GM23338 (cell line): ENCODE data around the gene UBL3. TPM values are rescaled to one million over a fixed set of nuclear protein-coding genes. Genes with fewer than 3 reads are reported as not detected.

Experiments used
- ATAC-seq: fragments of 200-7000 bp; cut with Tn5 transposase; 3 replicates; pipeline ENCODE4 v1.9.1; 2020
- DNase-seq: peaks from one replicate; pipeline ENCODE4 v3.0.0-alpha.2; 2015; ENCODE audit warnings: low spot score
- H2AFZ ChIP-seq: fragments of 200-600 bp; sonication (generic); 2 replicates; pipeline ENCODE4 v1.8.0; 2016; ENCODE audit warnings: antibody characterized with exemption, mild to moderate bottlenecking, moderate library complexity
- H3F3A ChIP-seq: fragments of 200-600 bp; sonication (generic); replicated peaks from 2 replicates; pipeline ENCODE4 v1.8.0; 2017; ENCODE audit warnings: antibody characterized with exemption, mixed run types, low read depth
- H3K27ac ChIP-seq: fragments of 200-600 bp; sonication (generic); 2 replicates; pipeline ENCODE4 v1.6.1; 2016; ENCODE audit warnings: low read depth
- H3K27me3 ChIP-seq: fragments of 200-600 bp; sonication (generic); 2 replicates; pipeline ENCODE4 v1.8.0; 2016; ENCODE audit warnings: mild to moderate bottlenecking, mixed run types, moderate library complexity; ENCODE audit not compliant: insufficient read depth
- H3K36me3 ChIP-seq: fragments of 200-600 bp; sonication (generic); 2 replicates; pipeline ENCODE4 v1.8.0; 2016; ENCODE audit warnings: mild to moderate bottlenecking; ENCODE audit not compliant: insufficient read depth
- H3K4me1 ChIP-seq: fragments of 200-600 bp; sonication (generic); 2 replicates; pipeline ENCODE4 v1.8.0; 2016; ENCODE audit warnings: mild to moderate bottlenecking, moderate library complexity; ENCODE audit not compliant: insufficient read depth
- H3K4me2 ChIP-seq: fragments of 200-600 bp; sonication (generic); 2 replicates; pipeline ENCODE4 v1.7.1; 2017; ENCODE audit warnings: mixed run types
- H3K4me3 ChIP-seq: fragments of 200-600 bp; sonication (generic); 2 replicates; pipeline ENCODE4 v1.6.1; 2016; ENCODE audit warnings: mixed run types
- H3K79me2 ChIP-seq: fragments of 200-600 bp; sonication (generic); replicated peaks from 2 replicates; pipeline ENCODE4 v1.8.0; 2017; ENCODE audit warnings: mild to moderate bottlenecking; ENCODE audit not compliant: insufficient read depth
- H3K9me2 ChIP-seq: fragments of 200-600 bp; sonication (generic); 2 replicates; pipeline ENCODE4 v1.8.0; 2017; ENCODE audit not compliant: insufficient read depth
- H4K20me1 ChIP-seq: fragments of 200-600 bp; sonication (generic); replicated peaks from 2 replicates; pipeline ENCODE4 v1.8.0; 2017; ENCODE audit warnings: mild to moderate bottlenecking; ENCODE audit not compliant: insufficient read depth
- H3K27ac Mint-ChIP-seq: 2 replicates; pipeline ENCODE4 v1.8.0; 2020; ENCODE audit warnings: inconsistent platforms, mild to moderate bottlenecking, moderate library complexity, mixed read lengths
- H3K27me3 Mint-ChIP-seq: 3 replicates; pipeline ENCODE4 v1.8.0; 2022; ENCODE audit warnings: low read depth, mild to moderate bottlenecking, moderate library complexity, mixed read lengths, inconsistent platforms; ENCODE audit not compliant: insufficient read depth, poor library complexity
- H3K36me3 Mint-ChIP-seq: 3 replicates; pipeline ENCODE4 v1.8.0; 2021; ENCODE audit warnings: low read depth, mild to moderate bottlenecking, inconsistent platforms, moderate library complexity, mixed read lengths
- H3K4me1 Mint-ChIP-seq: 3 replicates; pipeline ENCODE4 v1.8.0; 2020; ENCODE audit warnings: mild to moderate bottlenecking, inconsistent platforms, mixed read lengths
- H3K4me3 Mint-ChIP-seq: 3 replicates; pipeline ENCODE4 v1.8.0; 2021; ENCODE audit warnings: moderate library complexity, mild to moderate bottlenecking, inconsistent platforms, mixed read lengths
- H3K9me3 Mint-ChIP-seq: 3 replicates; pipeline ENCODE4 v1.8.0; 2020; ENCODE audit warnings: moderate library complexity, mild to moderate bottlenecking, inconsistent platforms, mixed read lengths
- CREB1 ChIP-seq: fragments of 250-450 bp; sonication (Bioruptor Pico); IDR thresholded peaks from 2 replicates; pipeline ENCODE4 v1.5.0; 2020; ENCODE audit warnings: low read depth, mild to moderate bottlenecking, moderate library complexity
- EZH2 ChIP-seq: fragments of 200-600 bp; sonication (generic); IDR thresholded peaks from one replicate; pipeline ENCODE4 v1.8.0; 2017; ENCODE audit warnings: antibody characterized with exemption, mild to moderate bottlenecking, low read depth; ENCODE audit not compliant: unreplicated experiment
- EZH2phosphoT487 ChIP-seq: fragments of 200-600 bp; sonication (generic); IDR thresholded peaks from one replicate; pipeline ENCODE4 v1.8.1; 2018; ENCODE audit warnings: antibody characterized with exemption; ENCODE audit not compliant: unreplicated experiment
- JUNB ChIP-seq: IDR thresholded peaks from one replicate; pipeline ENCODE4 v1.6.1; 2016; ENCODE audit warnings: antibody characterized with exemption; ENCODE audit not compliant: unreplicated experiment
- NANOG ChIP-seq: IDR thresholded peaks from 2 replicates; pipeline ENCODE4 v1.6.1; 2016; ENCODE audit warnings: antibody characterized with exemption, borderline replicate concordance
- POLR2AphosphoS5 ChIP-seq: IDR thresholded peaks from 2 replicates; pipeline ENCODE4 v1.6.1; 2016; ENCODE audit warnings: antibody characterized with exemption, low read depth
- STAT1 ChIP-seq: IDR thresholded peaks from one replicate; pipeline ENCODE4 v1.6.1; 2016; ENCODE audit warnings: antibody characterized with exemption; ENCODE audit not compliant: unreplicated experiment
- ZNF114 ChIP-seq: fragments of 250-450 bp; sonication (Bioruptor Pico); IDR thresholded peaks from 2 replicates; pipeline ENCODE4 v1.5.0; 2020; ENCODE audit warnings: mild to moderate bottlenecking, moderate library complexity
- ZNF331 ChIP-seq: fragments of 250-450 bp; sonication (Bioruptor Pico); IDR thresholded peaks from 2 replicates; pipeline ENCODE4 v1.5.0; 2020; ENCODE audit warnings: low read depth, mild to moderate bottlenecking, moderate library complexity
- polyA plus RNA-seq: library from polyadenylated mRNA; unstranded; fragments of >200 nt; fragmentation: Nextera tagmentation; extraction: Ambion mirVana; gene quantifications from 2 replicates; pipeline ENCODE4 v1.2.1, GENCODE V29; 2016
- total RNA-seq: library from RNA; depleted of rRNA; stranded (reverse); fragments of >200 nt; shearing (Covaris generic); gene quantifications from 2 replicates; pipeline ENCODE4 v1.2.3, GENCODE V29; 2014
- TF ChIP-seq, protein P1 (sequence below): IDR thresholded peaks from 2 replicates; pipeline ENCODE4 v1.6.1; 2016; ENCODE audit warnings: antibody characterized with exemption
- TF ChIP-seq, protein P2 (sequence below): fragments of 250-450 bp; sonication (Bioruptor Pico); IDR thresholded peaks from 2 replicates; pipeline ENCODE4 v1.5.0; 2020; ENCODE audit warnings: mild to moderate bottlenecking, moderate library complexity
- TF ChIP-seq, protein P3 (sequence below): IDR thresholded peaks from one replicate; pipeline ENCODE4 v1.6.1; 2018; ENCODE audit warnings: antibody characterized with exemption; ENCODE audit not compliant: unreplicated experiment
- TF ChIP-seq, protein P4 (sequence below), 2 experiments: fragments of 200-600 bp in 1 of 2; sonication (generic) in 1 of 2; conservative IDR thresholded peaks; 2 replicates each; pipeline versions ENCODE4 v1.5.1 to v1.6.1; 2016 to 2017; ENCODE audit warnings: antibody characterized with exemption in 2 of 2, low read depth in 2 of 2, mild to moderate bottlenecking in 2 of 2, moderate library complexity in 1 of 2

UBL3 gene
- total and polyA plus RNA-seq, 2 experiments from 2014 or later, result 9.7 to 21.1 TPM

DNA sequence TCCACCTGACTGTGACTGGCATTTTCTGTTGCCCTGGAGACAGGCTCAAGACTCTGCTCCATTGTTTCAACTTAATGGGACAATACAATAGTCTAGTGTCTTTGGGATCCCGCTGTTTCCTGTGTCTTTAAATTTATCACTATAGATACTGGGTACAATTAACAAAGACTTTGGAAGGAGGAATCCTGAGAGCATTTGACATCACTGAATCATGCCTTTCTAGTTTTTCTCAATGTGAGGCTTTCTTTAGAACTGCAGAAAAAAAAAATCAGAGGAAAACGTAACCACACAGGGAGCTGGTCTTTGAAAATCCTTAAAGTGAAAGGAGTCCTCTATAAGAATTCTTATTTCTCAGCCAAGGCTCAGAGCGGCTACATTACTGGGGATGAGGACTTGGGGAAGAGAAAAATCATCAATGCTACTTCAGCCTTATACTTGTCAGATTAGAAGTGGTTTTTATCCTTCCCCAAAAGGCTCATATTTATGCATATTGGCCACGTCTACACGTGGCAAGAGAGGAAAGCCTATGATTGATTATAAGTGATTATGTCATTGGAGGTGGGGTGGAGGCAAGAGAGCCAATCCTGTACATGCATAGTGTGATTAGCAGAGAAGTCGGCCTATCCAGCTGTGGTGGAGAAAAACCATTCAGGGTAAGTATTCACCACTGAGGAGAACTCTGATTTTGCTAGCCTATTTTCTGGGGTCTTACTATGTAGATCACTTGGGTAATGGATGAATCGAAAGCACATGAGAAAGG lies 34.4 kb upstream of the UBL3 start:
- no peak overlapping the region; the same call in 2 of the 3 replicates for H3K4me3 Mint-ChIP-seq
- no peaks in the 10 kb centered on the region for H3K9me3 Mint-ChIP-seq
- Histone ChIP-seq H3K27ac (no peak overlapping the region), H2AFZ (no peak overlapping the region), H4K20me1 (no peaks in the 10 kb centered on the region), H3K36me3 (no peaks in the 10 kb centered on the region), H3K4me3 (no peak overlapping the region), H3K4me1 (peaks cover 29% of the 10 kb centered on the region; the same call in 1 of the 2 replicates), H3K27me3 (no peaks in the 10 kb centered on the region), H3K9me2 (no peaks in the 10 kb centered on the region), H3K79me2 (no peaks in the 10 kb centered on the region), H3K4me2 (peak overlapping the region; percentile 25; the same call in 1 of the 2 replicates), H3F3A (no peaks in the 10 kb centered on the region)
- peak overlapping the region; percentile 46; the same call in 1 of the 2 replicates for H3K27ac Mint-ChIP-seq
- DNase-seq, result peak; percentile 75
- peaks cover 49% of the 10 kb centered on the region for H3K4me1 Mint-ChIP-seq
- H3K27me3 Mint-ChIP-seq, result peaks cover 6% of the 10 kb centered on the region
- peak; percentile 80 for ATAC-seq
- H3K36me3 Mint-ChIP-seq, result no peaks in the 10 kb centered on the region
- TF ChIP-seq, protein P1, sequence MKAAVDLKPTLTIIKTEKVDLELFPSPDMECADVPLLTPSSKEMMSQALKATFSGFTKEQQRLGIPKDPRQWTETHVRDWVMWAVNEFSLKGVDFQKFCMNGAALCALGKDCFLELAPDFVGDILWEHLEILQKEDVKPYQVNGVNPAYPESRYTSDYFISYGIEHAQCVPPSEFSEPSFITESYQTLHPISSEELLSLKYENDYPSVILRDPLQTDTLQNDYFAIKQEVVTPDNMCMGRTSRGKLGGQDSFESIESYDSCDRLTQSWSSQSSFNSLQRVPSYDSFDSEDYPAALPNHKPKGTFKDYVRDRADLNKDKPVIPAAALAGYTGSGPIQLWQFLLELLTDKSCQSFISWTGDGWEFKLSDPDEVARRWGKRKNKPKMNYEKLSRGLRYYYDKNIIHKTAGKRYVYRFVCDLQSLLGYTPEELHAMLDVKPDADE, result no peak
- TF ChIP-seq JUNB (no peak), STAT1 (no peak), ZNF114 (CRISPR knock-in tag) (no peak), CREB1 (CRISPR knock-in tag) (no peak), POLR2AphosphoS5 (no peak), NANOG (no peak), ZNF331 (CRISPR knock-in tag) (no peak), EZH2 (no peak), EZH2phosphoT487 (no peak)
- TF ChIP-seq, protein P2, sequence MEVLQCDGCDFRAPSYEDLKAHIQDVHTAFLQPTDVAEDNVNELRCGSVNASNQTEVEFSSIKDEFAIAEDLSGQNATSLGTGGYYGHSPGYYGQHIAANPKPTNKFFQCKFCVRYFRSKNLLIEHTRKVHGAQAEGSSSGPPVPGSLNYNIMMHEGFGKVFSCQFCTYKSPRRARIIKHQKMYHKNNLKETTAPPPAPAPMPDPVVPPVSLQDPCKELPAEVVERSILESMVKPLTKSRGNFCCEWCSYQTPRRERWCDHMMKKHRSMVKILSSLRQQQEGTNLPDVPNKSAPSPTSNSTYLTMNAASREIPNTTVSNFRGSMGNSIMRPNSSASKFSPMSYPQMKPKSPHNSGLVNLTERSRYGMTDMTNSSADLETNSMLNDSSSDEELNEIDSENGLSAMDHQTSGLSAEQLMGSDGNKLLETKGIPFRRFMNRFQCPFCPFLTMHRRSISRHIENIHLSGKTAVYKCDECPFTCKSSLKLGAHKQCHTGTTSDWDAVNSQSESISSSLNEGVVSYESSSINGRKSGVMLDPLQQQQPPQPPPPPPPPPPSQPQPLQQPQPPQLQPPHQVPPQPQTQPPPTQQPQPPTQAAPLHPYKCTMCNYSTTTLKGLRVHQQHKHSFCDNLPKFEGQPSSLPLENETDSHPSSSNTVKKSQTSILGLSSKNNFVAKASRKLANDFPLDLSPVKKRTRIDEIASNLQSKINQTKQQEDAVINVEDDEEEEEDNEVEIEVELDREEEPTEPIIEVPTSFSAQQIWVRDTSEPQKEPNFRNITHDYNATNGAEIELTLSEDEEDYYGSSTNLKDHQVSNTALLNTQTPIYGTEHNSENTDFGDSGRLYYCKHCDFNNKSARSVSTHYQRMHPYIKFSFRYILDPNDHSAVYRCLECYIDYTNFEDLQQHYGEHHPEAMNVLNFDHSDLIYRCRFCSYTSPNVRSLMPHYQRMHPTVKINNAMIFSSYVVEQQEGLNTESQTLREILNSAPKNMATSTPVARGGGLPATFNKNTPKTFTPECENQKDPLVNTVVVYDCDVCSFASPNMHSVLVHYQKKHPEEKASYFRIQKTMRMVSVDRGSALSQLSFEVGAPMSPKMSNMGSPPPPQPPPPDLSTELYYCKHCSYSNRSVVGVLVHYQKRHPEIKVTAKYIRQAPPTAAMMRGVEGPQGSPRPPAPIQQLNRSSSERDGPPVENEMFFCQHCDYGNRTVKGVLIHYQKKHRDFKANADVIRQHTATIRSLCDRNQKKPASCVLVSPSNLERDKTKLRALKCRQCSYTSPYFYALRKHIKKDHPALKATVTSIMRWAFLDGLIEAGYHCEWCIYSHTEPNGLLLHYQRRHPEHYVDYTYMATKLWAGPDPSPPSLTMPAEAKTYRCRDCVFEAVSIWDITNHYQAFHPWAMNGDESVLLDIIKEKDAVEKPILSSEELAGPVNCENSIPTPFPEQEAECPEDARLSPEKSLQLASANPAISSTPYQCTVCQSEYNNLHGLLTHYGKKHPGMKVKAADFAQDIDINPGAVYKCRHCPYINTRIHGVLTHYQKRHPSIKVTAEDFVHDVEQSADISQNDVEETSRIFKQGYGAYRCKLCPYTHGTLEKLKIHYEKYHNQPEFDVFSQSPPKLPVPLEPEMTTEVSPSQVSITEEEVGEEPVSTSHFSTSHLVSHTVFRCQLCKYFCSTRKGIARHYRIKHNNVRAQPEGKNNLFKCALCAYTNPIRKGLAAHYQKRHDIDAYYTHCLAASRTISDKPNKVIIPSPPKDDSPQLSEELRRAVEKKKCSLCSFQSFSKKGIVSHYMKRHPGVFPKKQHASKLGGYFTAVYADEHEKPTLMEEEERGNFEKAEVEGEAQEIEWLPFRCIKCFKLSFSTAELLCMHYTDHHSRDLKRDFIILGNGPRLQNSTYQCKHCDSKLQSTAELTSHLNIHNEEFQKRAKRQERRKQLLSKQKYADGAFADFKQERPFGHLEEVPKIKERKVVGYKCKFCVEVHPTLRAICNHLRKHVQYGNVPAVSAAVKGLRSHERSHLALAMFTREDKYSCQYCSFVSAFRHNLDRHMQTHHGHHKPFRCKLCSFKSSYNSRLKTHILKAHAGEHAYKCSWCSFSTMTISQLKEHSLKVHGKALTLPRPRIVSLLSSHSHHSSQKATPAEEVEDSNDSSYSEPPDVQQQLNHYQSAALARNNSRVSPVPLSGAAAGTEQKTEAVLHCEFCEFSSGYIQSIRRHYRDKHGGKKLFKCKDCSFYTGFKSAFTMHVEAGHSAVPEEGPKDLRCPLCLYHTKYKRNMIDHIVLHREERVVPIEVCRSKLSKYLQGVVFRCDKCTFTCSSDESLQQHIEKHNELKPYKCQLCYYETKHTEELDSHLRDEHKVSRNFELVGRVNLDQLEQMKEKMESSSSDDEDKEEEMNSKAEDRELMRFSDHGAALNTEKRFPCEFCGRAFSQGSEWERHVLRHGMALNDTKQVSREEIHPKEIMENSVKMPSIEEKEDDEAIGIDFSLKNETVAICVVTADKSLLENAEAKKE (CRISPR knock-in tag), result no peak
- TF ChIP-seq, protein P3, sequence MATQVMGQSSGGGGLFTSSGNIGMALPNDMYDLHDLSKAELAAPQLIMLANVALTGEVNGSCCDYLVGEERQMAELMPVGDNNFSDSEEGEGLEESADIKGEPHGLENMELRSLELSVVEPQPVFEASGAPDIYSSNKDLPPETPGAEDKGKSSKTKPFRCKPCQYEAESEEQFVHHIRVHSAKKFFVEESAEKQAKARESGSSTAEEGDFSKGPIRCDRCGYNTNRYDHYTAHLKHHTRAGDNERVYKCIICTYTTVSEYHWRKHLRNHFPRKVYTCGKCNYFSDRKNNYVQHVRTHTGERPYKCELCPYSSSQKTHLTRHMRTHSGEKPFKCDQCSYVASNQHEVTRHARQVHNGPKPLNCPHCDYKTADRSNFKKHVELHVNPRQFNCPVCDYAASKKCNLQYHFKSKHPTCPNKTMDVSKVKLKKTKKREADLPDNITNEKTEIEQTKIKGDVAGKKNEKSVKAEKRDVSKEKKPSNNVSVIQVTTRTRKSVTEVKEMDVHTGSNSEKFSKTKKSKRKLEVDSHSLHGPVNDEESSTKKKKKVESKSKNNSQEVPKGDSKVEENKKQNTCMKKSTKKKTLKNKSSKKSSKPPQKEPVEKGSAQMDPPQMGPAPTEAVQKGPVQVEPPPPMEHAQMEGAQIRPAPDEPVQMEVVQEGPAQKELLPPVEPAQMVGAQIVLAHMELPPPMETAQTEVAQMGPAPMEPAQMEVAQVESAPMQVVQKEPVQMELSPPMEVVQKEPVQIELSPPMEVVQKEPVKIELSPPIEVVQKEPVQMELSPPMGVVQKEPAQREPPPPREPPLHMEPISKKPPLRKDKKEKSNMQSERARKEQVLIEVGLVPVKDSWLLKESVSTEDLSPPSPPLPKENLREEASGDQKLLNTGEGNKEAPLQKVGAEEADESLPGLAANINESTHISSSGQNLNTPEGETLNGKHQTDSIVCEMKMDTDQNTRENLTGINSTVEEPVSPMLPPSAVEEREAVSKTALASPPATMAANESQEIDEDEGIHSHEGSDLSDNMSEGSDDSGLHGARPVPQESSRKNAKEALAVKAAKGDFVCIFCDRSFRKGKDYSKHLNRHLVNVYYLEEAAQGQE, result no peak
- TF ChIP-seq, protein P4, sequence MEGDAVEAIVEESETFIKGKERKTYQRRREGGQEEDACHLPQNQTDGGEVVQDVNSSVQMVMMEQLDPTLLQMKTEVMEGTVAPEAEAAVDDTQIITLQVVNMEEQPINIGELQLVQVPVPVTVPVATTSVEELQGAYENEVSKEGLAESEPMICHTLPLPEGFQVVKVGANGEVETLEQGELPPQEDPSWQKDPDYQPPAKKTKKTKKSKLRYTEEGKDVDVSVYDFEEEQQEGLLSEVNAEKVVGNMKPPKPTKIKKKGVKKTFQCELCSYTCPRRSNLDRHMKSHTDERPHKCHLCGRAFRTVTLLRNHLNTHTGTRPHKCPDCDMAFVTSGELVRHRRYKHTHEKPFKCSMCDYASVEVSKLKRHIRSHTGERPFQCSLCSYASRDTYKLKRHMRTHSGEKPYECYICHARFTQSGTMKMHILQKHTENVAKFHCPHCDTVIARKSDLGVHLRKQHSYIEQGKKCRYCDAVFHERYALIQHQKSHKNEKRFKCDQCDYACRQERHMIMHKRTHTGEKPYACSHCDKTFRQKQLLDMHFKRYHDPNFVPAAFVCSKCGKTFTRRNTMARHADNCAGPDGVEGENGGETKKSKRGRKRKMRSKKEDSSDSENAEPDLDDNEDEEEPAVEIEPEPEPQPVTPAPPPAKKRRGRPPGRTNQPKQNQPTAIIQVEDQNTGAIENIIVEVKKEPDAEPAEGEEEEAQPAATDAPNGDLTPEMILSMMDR (conservative IDR thresholded peaks at IDR 0.05; ENCODE audit: low read depth in 2 of 2), result no peak
